Stimulated activated naive B cell treated with anti-CD40 and anti-IgM and Interleukin-4, amounts not matched to agents 10 μg/mL and 1 μg/mL and 100 μg/mL, for 72 hours (primary cell): ENCODE data around the gene PLD1.
"Not testable (repeated sequence)": the region's sequence is repeated elsewhere in the genome, so short reads cannot be mapped to it uniquely, and the experiment has no call there.

Experiments used
- ATAC-seq, 2 donors: fragments of 150-1000 bp; cut with Tn5 transposase; replicated peaks; 2 replicates each; pipeline ENCODE4 v1.10.0; 2021; ENCODE audit warnings: moderate library complexity in 1 of 2
- DNase-seq: peaks from one replicate; pipeline ENCODE4 v3.0.0; 2021
- H3K27ac Mint-ChIP-seq: one replicate; pipeline ENCODE4 v1.8.0; 2022; ENCODE audit warnings: mild to moderate bottlenecking, mixed read lengths
- H3K27me3 Mint-ChIP-seq, 2 donors: one replicate each; pipeline ENCODE4 v1.8.0; 2022; ENCODE audit warnings: mixed read lengths in 2 of 2
- H3K36me3 Mint-ChIP-seq, 2 donors: one replicate each; pipeline ENCODE4 v1.8.0; 2022; ENCODE audit warnings: mixed read lengths in 2 of 2, mild to moderate bottlenecking in 1 of 2
- H3K4me1 Mint-ChIP-seq, 2 donors: one replicate each; pipeline ENCODE4 v1.8.0; 2022; ENCODE audit warnings: mixed read lengths in 2 of 2, mild to moderate bottlenecking in 1 of 2
- H3K4me3 Mint-ChIP-seq, 2 donors: one replicate each; pipeline ENCODE4 v1.8.0; 2022; ENCODE audit warnings: mild to moderate bottlenecking in 2 of 2, mixed read lengths in 2 of 2, moderate library complexity in 1 of 2
- H3K9me3 Mint-ChIP-seq, 2 donors: one replicate each; pipeline ENCODE4 v1.8.0; 2022; ENCODE audit warnings: mixed read lengths in 2 of 2, mild to moderate bottlenecking in 1 of 2

PLD1 gene

GRCh38 chr3:171814662-171815061 is 4.4 kb upstream of the PLD1 start:
- H3K27ac Mint-ChIP-seq, H3K36me3 Mint-ChIP-seq, ATAC-seq, DNase-seq, H3K9me3 Mint-ChIP-seq, H3K4me3 Mint-ChIP-seq: not testable (repeated sequence)
- Mint-ChIP-seq H3K27me3 (peaks cover 28 to 29% of the 10 kb centered on the region in 2 donors), H3K4me1 (peaks cover 13% of the 10 kb centered on the region in 2 donors)

GRCh38 chr3:171813897-171814460 is 3.7 kb upstream of the PLD1 start:
- DNase-seq (peak; percentile 18), ATAC-seq (peak; percentile 50 to 73)
- no peaks in the 10 kb centered on the region for H3K9me3 Mint-ChIP-seq
- H3K27ac Mint-ChIP-seq = peak overlapping the region; percentile 53
- peaks cover 19 to 20% of the 10 kb centered on the region in 2 donors for H3K4me1 Mint-ChIP-seq
- no peak overlapping the region for H3K4me3 Mint-ChIP-seq
- H3K27me3 Mint-ChIP-seq = peaks cover 35 to 36% of the 10 kb centered on the region in 2 donors
- no peaks in the 10 kb centered on the region for H3K36me3 Mint-ChIP-seq

GRCh38 chr3:171813278-171813896 is 3.1 kb upstream of the PLD1 start:
- H3K4me3 Mint-ChIP-seq = no peak overlapping the region
- H3K27ac Mint-ChIP-seq = peak overlapping the region; percentile 53
- H3K36me3 Mint-ChIP-seq = no peaks in the 10 kb centered on the region
- no peaks in the 10 kb centered on the region for H3K9me3 Mint-ChIP-seq
- H3K27me3 Mint-ChIP-seq = peaks cover 36% of the 10 kb centered on the region in 2 donors
- peaks cover 19 to 20% of the 10 kb centered on the region in 2 donors for H3K4me1 Mint-ChIP-seq
- ATAC-seq (no peak), DNase-seq (no peak)

GRCh38 chr3:171812811-171813210 is 2.5 kb upstream of the PLD1 start:
- Mint-ChIP-seq H3K27ac (no peak overlapping the region), H3K9me3 (peaks cover 0 to under 1% of the 10 kb centered on the region in 2 donors), H3K27me3 (peaks cover 38% of the 10 kb centered on the region in 2 donors), H3K4me3 (no peak overlapping the region), H3K36me3 (no peaks in the 10 kb centered on the region), H3K4me1 (peaks cover 19 to 20% of the 10 kb centered on the region in 2 donors)
- DNase-seq = no peak
- ATAC-seq = no peak

- DNase-seq (no peak), ATAC-seq (no peak)
- Mint-ChIP-seq H3K36me3 (no peaks in the 10 kb centered on the region), H3K27ac (no peak overlapping the region), H3K4me1 (peaks cover 19 to 20% of the 10 kb centered on the region in 2 donors), H3K4me3 (no peak overlapping the region), H3K9me3 (peaks cover 0 to 2% of the 10 kb centered on the region in 2 donors), H3K27me3 (peaks cover 40 to 47% of the 10 kb centered on the region in 2 donors)
These were observed 1.6 kb upstream of the PLD1 start for GRCh38 chr3:171811913-171812335.

GRCh38 chr3:171811295-171811912 is 1.1 kb upstream of the PLD1 start:
- Mint-ChIP-seq H3K27me3 (peaks cover 40 to 48% of the 10 kb centered on the region in 2 donors), H3K4me3 (no peak overlapping the region), H3K9me3 (peaks cover 0 to 2% of the 10 kb centered on the region in 2 donors), H3K4me1 (peaks cover 19 to 20% of the 10 kb centered on the region in 2 donors), H3K36me3 (no peaks in the 10 kb centered on the region), H3K27ac (no peak overlapping the region)
- ATAC-seq (no peak), DNase-seq (no peak)

GRCh38 chr3:171810629-171811294 is 479 bp upstream of the PLD1 start:
- H3K27ac Mint-ChIP-seq = no peak overlapping the region
- no peak for DNase-seq
- peaks cover 19 to 20% of the 10 kb centered on the region in 2 donors for H3K4me1 Mint-ChIP-seq
- peaks cover 40 to 48% of the 10 kb centered on the region in 2 donors for H3K27me3 Mint-ChIP-seq
- peak overlapping the region; percentile 62 to 86 for H3K4me3 Mint-ChIP-seq
- H3K36me3 Mint-ChIP-seq = no peaks in the 10 kb centered on the region
- H3K9me3 Mint-ChIP-seq = peaks cover 0 to 2% of the 10 kb centered on the region in 2 donors
- no peak for ATAC-seq

- H3K27me3 Mint-ChIP-seq = peaks cover 40 to 48% of the 10 kb centered on the region in 2 donors
- H3K4me1 Mint-ChIP-seq = peaks cover 19 to 20% of the 10 kb centered on the region in 2 donors
- H3K9me3 Mint-ChIP-seq = peaks cover 0 to 2% of the 10 kb centered on the region in 2 donors
- peak overlapping the region; percentile 74 to 86 for H3K4me3 Mint-ChIP-seq
- H3K27ac Mint-ChIP-seq = peak overlapping the region; percentile 65
- DNase-seq (no peak), ATAC-seq (peak; percentile 26 to 30)
- no peaks in the 10 kb centered on the region for H3K36me3 Mint-ChIP-seq
These were observed 747 bp downstream of the PLD1 start for GRCh38 chr3:171809611-171809860.

GRCh38 chr3:171807806-171808205 is 2.5 kb downstream of the PLD1 start:
- DNase-seq (no peak), ATAC-seq (no peak)
- Mint-ChIP-seq H3K9me3 (peaks cover 0 to 2% of the 10 kb centered on the region in 2 donors), H3K27me3 (peaks cover 32 to 42% of the 10 kb centered on the region in 2 donors), H3K4me1 (peaks cover 11 to 14% of the 10 kb centered on the region in 2 donors), H3K27ac (no peak overlapping the region), H3K4me3 (no peak overlapping the region), H3K36me3 (no peaks in the 10 kb centered on the region)

GRCh38 chr3:171807129-171807675 is 3.1 kb downstream of the PLD1 start:
- ATAC-seq = no peak
- Mint-ChIP-seq H3K36me3 (no peaks in the 10 kb centered on the region), H3K4me3 (no peak overlapping the region), H3K4me1 (peaks cover 11 to 14% of the 10 kb centered on the region in 2 donors), H3K27ac (no peak overlapping the region), H3K9me3 (peaks cover 0 to 2% of the 10 kb centered on the region in 2 donors), H3K27me3 (peaks cover 32 to 42% of the 10 kb centered on the region in 2 donors)
- no peak for DNase-seq

GRCh38 chr3:171806200-171807128 is 3.8 kb downstream of the PLD1 start:
- peaks cover 26 to 35% of the 10 kb centered on the region in 2 donors for H3K27me3 Mint-ChIP-seq
- no peaks in the 10 kb centered on the region for H3K36me3 Mint-ChIP-seq
- H3K27ac Mint-ChIP-seq = no peak overlapping the region
- DNase-seq (no peak), ATAC-seq (no peak)
- H3K9me3 Mint-ChIP-seq = peaks cover 0 to 2% of the 10 kb centered on the region in 2 donors
- peaks cover 11 to 14% of the 10 kb centered on the region in 2 donors for H3K4me1 Mint-ChIP-seq
- H3K4me3 Mint-ChIP-seq = no peak overlapping the region

GRCh38 chr3:171805687-171806086 is 4.6 kb downstream of the PLD1 start:
- ATAC-seq (no peak), DNase-seq (no peak)
- Mint-ChIP-seq H3K9me3 (peaks cover 0 to 2% of the 10 kb centered on the region in 2 donors), H3K27ac (no peak overlapping the region), H3K4me3 (no peak overlapping the region), H3K4me1 (peaks cover 11 to 13% of the 10 kb centered on the region in 2 donors), H3K27me3 (peaks cover 18 to 29% of the 10 kb centered on the region in 2 donors), H3K36me3 (no peaks in the 10 kb centered on the region)

- no peak overlapping the region for H3K4me3 Mint-ChIP-seq
- ATAC-seq (no peak), DNase-seq (no peak)
- H3K27me3 Mint-ChIP-seq = peaks cover 13 to 21% of the 10 kb centered on the region in 2 donors
- peaks cover 7 to 8% of the 10 kb centered on the region in 2 donors for H3K4me1 Mint-ChIP-seq
- no peaks in the 10 kb centered on the region for H3K36me3 Mint-ChIP-seq
- H3K9me3 Mint-ChIP-seq = peaks cover 0 to 2% of the 10 kb centered on the region in 2 donors
- no peak overlapping the region for H3K27ac Mint-ChIP-seq
These were observed 5.5 kb downstream of the PLD1 start for GRCh38 chr3:171804618-171805389.
